Activated naive CD4-positive, alpha-beta T cell treated with anti-CD3 and anti-CD28 coated beads, Interleukin-2, amount 10 ng/mL, durations not matched to agents 7 days and 5 days (primary cell): Measurements from ENCODE around the gene MRPS26.
"Not testable (repeated sequence)": the region's sequence is repeated elsewhere in the genome, so short reads cannot be mapped to it uniquely, and the experiment has no call there.

ENCODE experiments used
- CTCF ChIA-PET: fragments of 350-600 bp; sonication (Branson Sonifier 250); formaldehyde crosslinking; loops from one replicate; lab custom pipeline; 2021; ENCODE audit warnings: antibody characterized with exemption; lab: Charles Lee
- DNase-seq: peaks from one replicate; pipeline ENCODE4 v3.0.0-alpha.2; 2020
- H3K27ac Mint-ChIP-seq: one replicate; pipeline ENCODE4 v1.8.0; 2021; ENCODE audit warnings: mild to moderate bottlenecking, moderate library complexity, mixed read lengths
- H3K27me3 Mint-ChIP-seq: one replicate; pipeline ENCODE4 v1.8.0; 2021; ENCODE audit warnings: mild to moderate bottlenecking, mixed read lengths
- H3K36me3 Mint-ChIP-seq: one replicate; pipeline ENCODE4 v1.8.0; 2021; ENCODE audit warnings: mixed read lengths
- H3K4me1 Mint-ChIP-seq: one replicate; pipeline ENCODE4 v1.8.0; 2021; ENCODE audit warnings: mixed read lengths
- H3K4me3 Mint-ChIP-seq: one replicate; pipeline ENCODE4 v1.8.0; 2021; ENCODE audit warnings: mild to moderate bottlenecking, moderate library complexity, mixed read lengths
- H3K9me3 Mint-ChIP-seq: one replicate; pipeline ENCODE4 v1.8.0; 2021; ENCODE audit warnings: mixed read lengths

Gene MRPS26

DNA sequence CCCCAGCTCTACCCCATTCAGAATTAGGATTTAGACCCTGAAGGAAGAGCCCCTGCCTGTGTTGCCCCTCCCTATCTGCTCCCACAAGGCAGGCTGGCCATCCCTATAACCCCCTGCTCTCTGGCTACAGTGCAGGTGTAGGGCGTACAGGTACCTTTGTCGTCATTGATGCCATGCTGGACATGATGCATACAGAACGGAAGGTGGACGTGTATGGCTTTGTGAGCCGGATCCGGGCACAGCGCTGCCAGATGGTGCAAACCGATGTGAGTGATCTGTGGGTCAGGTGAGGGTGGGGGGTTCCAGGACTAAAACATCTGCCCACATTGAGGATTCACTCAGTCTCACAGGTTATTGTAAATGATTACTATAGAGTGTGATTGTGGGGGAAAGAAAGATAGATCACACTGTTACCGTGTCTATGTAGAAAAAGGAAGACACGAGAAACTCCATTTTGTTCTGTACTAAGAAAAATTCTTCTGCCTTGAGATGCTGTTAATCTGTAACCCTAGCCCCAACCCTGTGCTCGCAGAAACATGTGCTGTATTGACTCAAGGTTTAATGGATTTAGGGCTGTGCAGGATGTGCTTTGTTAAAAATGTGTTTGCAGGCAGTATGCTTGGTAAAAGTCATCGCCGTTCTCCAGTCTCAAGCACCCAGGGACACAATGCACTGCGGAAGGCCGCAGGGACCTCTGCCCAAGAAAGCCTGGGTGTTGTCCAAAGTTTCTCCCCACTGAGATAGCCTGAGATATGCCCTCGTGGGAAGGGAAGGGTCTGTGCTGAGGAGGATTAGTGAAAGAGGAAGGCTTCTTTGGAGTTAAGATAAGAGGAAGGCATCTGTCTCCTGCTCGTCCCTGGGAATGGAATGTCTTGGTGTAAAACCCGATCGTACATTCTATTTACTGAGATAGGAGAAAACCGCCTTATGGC, 23.0 kb upstream of the MRPS26 start:
- H3K9me3 Mint-ChIP-seq = not testable (repeated sequence)
- H3K36me3 Mint-ChIP-seq = peaks cover 47% of the 10 kb centered on the region

DNA sequence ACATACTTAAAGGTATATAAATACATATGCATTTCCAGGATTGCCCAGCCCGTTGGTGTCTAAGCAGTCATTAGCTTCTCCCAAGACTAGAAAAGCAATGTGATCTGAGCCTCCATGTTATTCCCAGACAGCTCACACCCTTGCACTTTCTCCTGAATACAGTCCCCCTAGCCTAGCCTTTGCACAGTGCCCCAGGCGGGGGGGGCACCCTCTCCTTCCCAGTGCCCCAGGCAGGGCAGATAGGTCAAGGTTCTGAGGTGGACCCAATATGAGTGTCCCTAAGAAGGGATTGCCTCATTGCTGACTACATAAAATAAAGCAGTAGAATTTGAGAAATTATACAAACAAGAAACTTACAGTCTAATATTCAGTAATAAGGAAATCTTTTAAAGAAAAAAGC, 17.9 kb upstream of the MRPS26 start:
- peaks cover 36% of the 10 kb centered on the region for H3K36me3 Mint-ChIP-seq
- no peak for DNase-seq
- no peak overlapping the region for H3K4me3 Mint-ChIP-seq
- H3K27me3 Mint-ChIP-seq = no peaks in the 10 kb centered on the region
- no peak overlapping the region for H3K27ac Mint-ChIP-seq
- CTCF ChIA-PET = no interaction called here
- no peaks in the 10 kb centered on the region for H3K9me3 Mint-ChIP-seq
- H3K4me1 Mint-ChIP-seq = no peaks in the 10 kb centered on the region

More for the DNA sequence above, 23.0 kb upstream of the MRPS26 start:
- CTCF ChIA-PET, H3K27ac Mint-ChIP-seq, DNase-seq, H3K27me3 Mint-ChIP-seq, H3K4me3 Mint-ChIP-seq, H3K4me1 Mint-ChIP-seq: not testable (repeated sequence)

DNA sequence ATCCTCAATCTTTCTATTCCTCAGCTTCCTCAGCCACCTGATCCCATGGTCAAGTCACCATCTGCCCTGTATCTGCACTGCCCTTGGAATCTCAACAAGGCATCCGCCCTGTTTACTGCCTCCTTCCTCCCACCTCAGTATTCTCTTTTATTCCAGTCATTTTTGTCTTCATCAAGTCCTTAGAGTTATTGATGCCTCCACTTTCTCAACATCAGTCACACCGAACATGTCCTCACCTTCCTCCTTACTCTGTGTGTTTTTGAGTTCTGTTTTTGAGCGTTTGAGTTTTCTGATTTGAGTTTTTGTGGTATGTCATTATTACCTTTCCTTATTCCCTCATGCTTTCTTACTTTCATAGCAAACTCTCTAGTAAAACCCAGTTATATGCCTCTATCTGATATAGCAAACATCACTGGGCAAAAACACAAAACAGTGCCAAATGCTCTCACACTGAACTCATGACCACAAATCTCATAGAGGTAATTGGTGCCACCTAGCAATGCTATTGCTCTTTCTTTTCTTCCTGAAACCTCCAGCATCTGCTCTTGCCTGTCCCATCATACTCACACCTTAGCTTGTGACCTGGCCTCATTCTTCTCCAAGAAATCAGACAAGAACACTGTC, 14.2 kb upstream of the MRPS26 start:
- Mint-ChIP-seq H3K4me1 (no peaks in the 10 kb centered on the region), H3K27ac (no peak overlapping the region), H3K9me3 (no peaks in the 10 kb centered on the region), H3K36me3 (peaks cover 40% of the 10 kb centered on the region), H3K4me3 (no peak overlapping the region), H3K27me3 (no peaks in the 10 kb centered on the region)
- CTCF ChIA-PET = no interaction called here
- DNase-seq = no peak

DNA sequence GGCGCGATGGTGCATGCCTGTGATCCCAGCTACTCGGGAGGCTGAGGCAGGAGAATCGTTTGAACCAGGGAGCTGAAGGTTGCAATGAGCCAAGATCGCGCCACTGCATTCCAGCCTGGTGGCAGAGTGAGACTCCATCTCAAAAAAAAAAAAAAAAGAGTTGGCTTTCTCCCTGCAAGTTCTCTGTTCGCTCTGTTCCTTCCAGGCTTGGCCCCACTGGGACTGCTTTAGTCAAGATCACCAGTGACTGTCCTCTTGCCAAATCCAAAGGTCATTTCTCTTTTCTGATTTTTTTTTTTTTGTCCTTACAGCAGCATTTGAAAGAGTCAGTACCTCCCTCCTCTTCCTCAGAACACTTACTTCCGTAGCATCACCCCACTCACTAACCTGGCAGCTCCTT, 13.2 kb upstream of the MRPS26 start:
- H3K36me3 Mint-ChIP-seq = peaks cover 31% of the 10 kb centered on the region

DNA sequence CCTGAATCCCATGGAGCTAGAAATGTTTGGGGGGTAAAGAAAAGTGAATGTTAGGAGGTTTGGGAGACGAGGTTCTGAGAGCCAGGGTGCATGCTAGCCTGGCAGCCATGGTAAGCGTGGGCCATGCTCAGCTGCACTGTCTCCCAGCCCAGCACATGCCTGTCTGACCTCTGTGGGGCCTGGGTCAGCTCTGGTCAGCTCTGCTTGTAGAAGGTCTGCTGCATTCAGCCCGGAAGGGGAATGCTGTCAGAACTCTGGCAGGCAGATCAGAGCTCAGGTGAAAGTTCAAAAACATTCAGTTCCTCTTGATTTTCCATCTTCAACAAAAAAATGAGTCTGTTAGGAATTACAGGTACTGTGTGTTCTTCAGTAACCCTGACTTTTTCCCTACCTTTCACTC, 8.2 kb upstream of the MRPS26 start:
- H3K4me1 Mint-ChIP-seq = peaks cover 20% of the 10 kb centered on the region
- no peak for DNase-seq
- H3K27ac Mint-ChIP-seq = no peak overlapping the region
- no peak overlapping the region for H3K4me3 Mint-ChIP-seq
- peaks cover 44% of the 10 kb centered on the region for H3K36me3 Mint-ChIP-seq
- H3K27me3 Mint-ChIP-seq = no peaks in the 10 kb centered on the region
- CTCF ChIA-PET = no interaction called here
- no peaks in the 10 kb centered on the region for H3K9me3 Mint-ChIP-seq

More for the DNA sequence above, 13.2 kb upstream of the MRPS26 start:
- no peaks in the 10 kb centered on the region for H3K27me3 Mint-ChIP-seq
- no peaks in the 10 kb centered on the region for H3K9me3 Mint-ChIP-seq
- no peak for DNase-seq
- no peaks in the 10 kb centered on the region for H3K4me1 Mint-ChIP-seq
- no peak overlapping the region for H3K27ac Mint-ChIP-seq
- no peak overlapping the region for H3K4me3 Mint-ChIP-seq
- CTCF ChIA-PET = no interaction called here

DNA sequence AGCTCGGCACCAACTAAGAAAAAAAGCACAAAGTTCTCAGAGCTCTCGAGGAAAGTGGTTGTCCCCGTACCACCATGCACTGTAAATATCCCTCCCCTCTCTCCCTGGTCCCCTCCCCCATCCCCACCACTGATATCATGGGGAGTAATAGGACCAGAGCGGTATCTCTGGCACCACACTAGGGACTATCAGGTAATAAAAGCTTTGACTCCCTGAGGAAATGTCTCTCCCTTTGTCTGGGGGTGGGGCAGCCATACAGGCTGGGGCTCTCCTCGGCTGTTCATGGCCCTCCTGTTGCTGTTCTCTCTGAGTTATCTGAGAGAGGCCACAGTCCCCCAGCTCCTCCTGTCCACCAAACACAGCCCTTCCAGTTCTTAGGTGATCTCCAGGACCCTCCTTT, 7.4 kb upstream of the MRPS26 start:
- Mint-ChIP-seq H3K27ac (peak overlapping the region; percentile 76), H3K4me1 (peaks cover 20% of the 10 kb centered on the region), H3K27me3 (no peaks in the 10 kb centered on the region), H3K4me3 (no peak overlapping the region), H3K36me3 (peaks cover 42% of the 10 kb centered on the region), H3K9me3 (no peaks in the 10 kb centered on the region)
- DNase-seq = no peak
- CTCF ChIA-PET = interaction anchor here (0.7 kb wide), 1 partner anchor 23 kb away, joined by 3 read pairs; no protein-coding TSS in a partner anchor

DNA sequence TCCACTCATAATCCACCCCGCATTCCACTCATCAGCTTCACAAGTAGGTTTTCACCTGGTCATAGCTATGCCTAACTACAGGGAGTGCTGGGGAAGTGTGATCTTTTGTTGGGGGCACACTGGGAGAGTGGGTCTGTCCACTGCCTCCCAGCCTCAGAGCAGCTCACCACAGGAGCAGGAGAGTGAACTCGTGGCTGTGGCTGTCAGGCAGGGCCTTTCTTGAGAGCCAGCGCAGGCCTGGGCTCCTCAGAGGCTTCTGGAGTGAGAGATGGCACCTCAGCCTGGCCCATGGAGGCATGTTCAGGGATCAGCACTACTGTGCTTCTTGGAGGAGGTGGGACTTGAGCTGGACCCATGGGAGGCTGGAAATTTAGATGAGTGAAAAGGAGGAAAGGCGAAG, 6.4 kb upstream of the MRPS26 start:
- Mint-ChIP-seq H3K4me1 (peaks cover 20% of the 10 kb centered on the region), H3K9me3 (no peaks in the 10 kb centered on the region), H3K27me3 (no peaks in the 10 kb centered on the region), H3K36me3 (peaks cover 39% of the 10 kb centered on the region), H3K27ac (peak overlapping the region; percentile 71), H3K4me3 (no peak overlapping the region)
- CTCF ChIA-PET = interaction anchor here (0.7 kb wide), 1 partner anchor 24 kb away, joined by 3 read pairs; no protein-coding TSS in a partner anchor
- no peak for DNase-seq

DNA sequence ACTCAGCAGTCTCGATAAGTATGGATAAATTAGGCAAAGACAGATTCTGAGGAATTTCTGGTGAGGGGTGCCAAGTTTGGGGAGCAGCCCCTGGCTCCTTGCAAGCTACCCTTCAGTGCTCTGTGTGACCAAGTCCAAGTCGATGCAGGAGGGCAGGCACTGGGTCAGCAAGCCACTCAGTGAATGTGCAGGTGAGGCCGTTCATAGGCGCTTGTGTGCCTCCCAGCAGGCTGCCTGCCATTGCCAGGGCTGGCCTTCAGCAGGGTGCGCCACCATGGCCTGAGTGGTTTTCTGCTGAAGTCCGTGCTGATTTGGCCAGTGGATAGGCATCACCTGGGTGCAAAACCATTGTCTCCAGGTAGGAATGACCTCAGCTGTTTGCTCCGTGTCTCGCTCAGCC, 5.8 kb upstream of the MRPS26 start:
- DNase-seq = no peak
- peaks cover 23% of the 10 kb centered on the region for H3K4me1 Mint-ChIP-seq
- CTCF ChIA-PET = no interaction called here
- H3K27ac Mint-ChIP-seq = peak overlapping the region; percentile 71
- no peaks in the 10 kb centered on the region for H3K9me3 Mint-ChIP-seq
- H3K4me3 Mint-ChIP-seq = no peak overlapping the region
- H3K27me3 Mint-ChIP-seq = no peaks in the 10 kb centered on the region
- H3K36me3 Mint-ChIP-seq = peaks cover 35% of the 10 kb centered on the region

DNA sequence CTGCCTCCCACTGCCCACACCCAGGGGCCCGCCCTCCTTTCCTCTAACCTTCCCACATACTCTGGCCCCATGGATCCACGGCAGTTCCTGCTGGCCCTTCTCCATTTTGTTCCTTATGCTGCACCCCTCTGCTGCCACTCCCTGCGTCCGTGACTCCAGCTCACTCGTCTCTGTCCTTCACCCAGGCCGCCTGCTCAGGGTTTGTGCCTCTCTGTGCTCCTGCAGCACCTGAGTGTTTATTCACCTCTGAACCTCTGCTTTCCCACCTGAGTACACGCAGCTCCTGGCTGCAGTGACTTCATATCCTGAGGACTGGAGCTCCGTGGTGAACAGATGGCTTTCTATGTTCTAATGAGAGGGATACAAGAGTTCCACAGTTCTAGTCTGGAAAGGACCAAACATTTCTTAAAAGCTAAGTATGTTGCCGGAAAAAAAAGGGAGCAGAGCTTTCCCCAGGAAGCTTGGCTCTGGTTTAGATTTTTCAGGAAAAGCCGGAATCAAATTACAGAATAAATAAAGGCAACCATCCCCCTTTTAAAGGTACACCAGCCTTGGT, 3.9 kb upstream of the MRPS26 start:
- H3K9me3 Mint-ChIP-seq = no peaks in the 10 kb centered on the region
- peaks cover 30% of the 10 kb centered on the region for H3K4me1 Mint-ChIP-seq
- peak overlapping the region; percentile 78 for H3K27ac Mint-ChIP-seq
- no peak for DNase-seq
- no peaks in the 10 kb centered on the region for H3K27me3 Mint-ChIP-seq
- peaks cover 26% of the 10 kb centered on the region for H3K36me3 Mint-ChIP-seq
- CTCF ChIA-PET = interaction anchor here (1.4 kb wide), 1 partner anchor 11 kb away, joined by 6 read pairs; no protein-coding TSS in a partner anchor
- H3K4me3 Mint-ChIP-seq = no peak overlapping the region

DNA sequence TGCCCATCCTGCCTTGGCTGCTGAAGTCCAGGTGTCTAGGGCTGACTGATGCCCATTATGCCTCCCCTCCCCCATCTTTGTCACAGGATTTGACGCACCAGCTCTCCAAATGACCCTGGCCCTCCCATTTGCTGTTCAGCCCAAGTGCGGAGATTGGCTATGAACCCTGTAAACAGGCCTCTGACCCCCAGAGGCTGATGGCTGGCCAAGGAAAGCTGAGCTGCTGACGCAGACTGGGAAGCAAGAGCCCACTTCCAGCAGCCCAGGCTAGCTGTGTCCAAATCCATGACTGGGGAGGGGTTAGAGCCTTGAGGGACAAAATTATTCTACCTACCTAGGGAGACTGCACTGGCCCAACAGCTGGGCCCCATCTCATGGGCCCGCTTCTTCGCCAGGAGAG, 3.2 kb upstream of the MRPS26 start:
- H3K36me3 Mint-ChIP-seq = peaks cover 27% of the 10 kb centered on the region
- no peak overlapping the region for H3K27ac Mint-ChIP-seq
- H3K9me3 Mint-ChIP-seq = no peaks in the 10 kb centered on the region
- H3K27me3 Mint-ChIP-seq = no peaks in the 10 kb centered on the region
- no peak overlapping the region for H3K4me3 Mint-ChIP-seq
- DNase-seq = no peak
- CTCF ChIA-PET = interaction anchor here (1.4 kb wide), 1 partner anchor 11 kb away, joined by 6 read pairs; no protein-coding TSS in a partner anchor
- H3K4me1 Mint-ChIP-seq = peaks cover 37% of the 10 kb centered on the region

DNA sequence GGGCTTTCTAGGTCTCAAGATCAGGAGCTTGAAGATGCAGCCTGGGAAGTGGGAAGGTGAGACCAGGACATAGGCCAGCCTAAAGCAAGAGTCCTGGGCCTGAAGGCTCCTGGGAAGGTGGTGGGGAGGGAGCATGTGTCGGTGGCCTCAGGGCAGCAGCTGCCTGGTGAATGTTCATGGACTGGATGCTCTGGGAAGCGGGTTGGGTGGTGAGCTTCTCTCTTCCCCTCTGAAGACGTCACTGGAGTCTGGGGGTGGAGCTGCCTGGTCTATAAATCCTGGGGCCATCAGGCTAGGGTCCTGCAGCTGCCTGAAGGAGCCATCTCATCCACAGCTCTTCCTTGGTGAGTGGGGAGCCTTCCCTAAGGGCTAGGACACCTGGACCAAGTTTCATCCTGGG, 2.5 kb upstream of the MRPS26 start, which contains the start of gene GNRH2:
Gene GNRH2, plus strand, starts transcription at position 301 of the 400 bp plus-strand sequence. CDS start 793 bp downstream, outside the sequence.
- no peaks in the 10 kb centered on the region for H3K27me3 Mint-ChIP-seq
- H3K36me3 Mint-ChIP-seq = peaks cover 26% of the 10 kb centered on the region
- DNase-seq = no peak
- H3K27ac Mint-ChIP-seq = peak within 1 kb of the TSS; percentile 17
- H3K9me3 Mint-ChIP-seq = no peaks in the 10 kb centered on the region
- H3K4me3 Mint-ChIP-seq = peak within 1 kb of the TSS; percentile 40
- H3K4me1 Mint-ChIP-seq = peaks cover 43% of the 10 kb centered on the region
- CTCF ChIA-PET = interaction anchor here (1.4 kb wide), 1 partner anchor 10 kb away, joined by 6 read pairs; no protein-coding TSS in a partner anchor

DNA sequence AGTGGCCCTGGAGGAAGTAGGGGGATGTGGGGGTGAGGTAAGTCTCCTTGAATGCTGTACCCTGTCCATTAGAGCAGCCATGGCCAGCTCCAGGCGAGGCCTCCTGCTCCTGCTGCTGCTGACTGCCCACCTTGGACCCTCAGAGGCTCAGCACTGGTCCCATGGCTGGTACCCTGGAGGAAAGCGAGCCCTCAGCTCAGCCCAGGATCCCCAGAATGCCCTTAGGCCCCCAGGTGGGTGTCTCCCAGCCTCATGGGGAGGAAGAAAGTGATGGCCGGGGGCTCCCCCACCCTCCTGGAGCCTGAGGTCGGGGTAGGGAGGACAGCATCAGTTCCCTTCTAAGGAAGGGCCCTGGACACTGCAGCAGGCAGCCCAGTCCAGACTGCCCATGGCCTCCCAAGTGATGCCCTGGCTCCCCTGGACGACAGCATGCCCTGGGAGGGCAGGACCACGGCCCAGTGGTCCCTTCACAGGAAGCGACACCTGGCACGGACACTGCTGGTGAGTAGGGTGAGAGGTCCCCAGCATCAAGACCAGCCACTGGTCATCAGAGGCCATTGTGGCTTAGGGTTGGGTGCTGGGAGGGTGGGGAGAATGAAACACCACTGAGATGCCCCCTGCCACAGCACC, 1.4 kb upstream of the MRPS26 start:
- no peak for DNase-seq
- H3K4me3 Mint-ChIP-seq = peak overlapping the region; percentile 40
- peaks cover 24% of the 10 kb centered on the region for H3K36me3 Mint-ChIP-seq
- CTCF ChIA-PET = no interaction called here
- peak overlapping the region; percentile 42 for H3K27ac Mint-ChIP-seq
- no peaks in the 10 kb centered on the region for H3K27me3 Mint-ChIP-seq
- H3K9me3 Mint-ChIP-seq = no peaks in the 10 kb centered on the region
- H3K4me1 Mint-ChIP-seq = peaks cover 45% of the 10 kb centered on the region

DNA sequence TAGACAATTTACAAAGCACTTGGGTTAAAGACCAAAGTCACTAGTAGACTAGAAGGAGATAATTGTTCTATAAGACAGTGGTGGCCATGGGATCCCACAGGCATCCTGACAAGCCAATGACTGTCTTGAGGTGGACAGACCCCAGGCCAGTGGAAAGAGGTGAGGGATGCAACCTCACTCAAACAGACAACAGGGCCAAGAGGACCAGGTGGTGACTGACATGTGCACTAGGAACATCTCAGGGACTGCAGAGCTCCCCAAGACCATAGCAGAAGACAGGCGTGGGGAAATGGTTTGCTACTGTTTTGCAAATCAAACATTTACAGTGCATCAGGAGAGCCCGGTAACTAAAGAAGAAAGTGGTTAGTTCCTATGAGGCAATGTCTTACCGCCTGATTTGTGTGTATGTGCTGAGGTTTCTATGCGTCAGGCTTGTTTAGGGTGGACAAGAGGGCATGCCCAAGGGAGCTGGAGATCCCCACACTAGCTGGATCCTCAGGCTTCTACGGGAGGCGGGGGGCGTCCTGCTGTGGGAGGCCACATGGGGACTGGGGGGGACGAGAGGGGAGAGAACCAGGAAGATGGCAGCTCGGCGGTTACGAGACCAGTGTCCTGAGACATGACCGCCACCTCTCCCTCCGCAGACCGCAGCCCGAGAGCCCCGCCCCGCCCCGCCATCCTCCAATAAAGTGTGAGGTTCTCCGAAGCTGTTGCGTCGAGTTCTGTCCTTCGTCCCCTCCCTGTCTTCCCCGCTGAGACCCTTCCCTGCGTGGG, 623 bp upstream of the MRPS26 start:
- peak overlapping the region; percentile 72 for H3K4me3 Mint-ChIP-seq
- H3K4me1 Mint-ChIP-seq = peaks cover 39% of the 10 kb centered on the region
- peak overlapping the region; percentile 58 for H3K27ac Mint-ChIP-seq
- no peak for DNase-seq
- peaks cover 26% of the 10 kb centered on the region for H3K36me3 Mint-ChIP-seq
- H3K9me3 Mint-ChIP-seq = no peaks in the 10 kb centered on the region
- CTCF ChIA-PET = interaction anchor here (1.0 to 1.1 kb wide), 2 partner anchors 8 to 131 kb away, joined by 3 to 5 read pairs; no protein-coding TSS in a partner anchor
- no peaks in the 10 kb centered on the region for H3K27me3 Mint-ChIP-seq
